HG03108 (cell line): ENCODE data around the gene ETV5.

Experiments
- ATAC-seq: cut with Tn5 transposase; IDR thresholded peaks from one replicate; pipeline ENCODE4 v1.9.1; 2021; ENCODE audit warnings: moderate library complexity; ENCODE audit not compliant: unreplicated experiment

Gene ETV5

GRCh38 chr3:186124592-186124991 is 15.7 kb upstream of the ETV5 start:
- no peak for ATAC-seq

GRCh38 chr3:186123012-186123411 is 14.1 kb upstream of the ETV5 start:
- no peak for ATAC-seq

GRCh38 chr3:186121968-186122367 is 13.1 kb upstream of the ETV5 start:
- ATAC-seq, result no peak

- no peak for ATAC-seq
Measured at GRCh38 chr3:186121278-186121677, 12.4 kb upstream of the ETV5 start.

- ATAC-seq, result no peak
Measured at GRCh38 chr3:186119499-186119898, 10.6 kb upstream of the ETV5 start.

- no peak for ATAC-seq
Measured at GRCh38 chr3:186118692-186119091, 9.8 kb upstream of the ETV5 start.

GRCh38 chr3:186117521-186118134 is 8.7 kb upstream of the ETV5 start:
- no peak for ATAC-seq

GRCh38 chr3:186115239-186115996 is 6.5 kb upstream of the ETV5 start:
- no peak for ATAC-seq

GRCh38 chr3:186110975-186111974 is 2.4 kb upstream of the ETV5 start:
- ATAC-seq, result no peak

- no peak for ATAC-seq
Measured at GRCh38 chr3:186109897-186110803, 1.3 kb upstream of the ETV5 start.

GRCh38 chr3:186108106-186108940 is 566 bp downstream of the ETV5 start:
- ATAC-seq, result no peak

GRCh38 chr3:186107215-186108105 is 1.4 kb downstream of the ETV5 start:
- peak; percentile 28 for ATAC-seq

GRCh38 chr3:186105543-186105942 is 3.3 kb downstream of the ETV5 start:
- no peak for ATAC-seq

GRCh38 chr3:186102687-186103086 is 6.2 kb downstream of the ETV5 start:
- no peak for ATAC-seq

GRCh38 chr3:186100398-186100797 is 8.5 kb downstream of the ETV5 start:
- ATAC-seq, result no peak

- ATAC-seq, result no peak
Measured at GRCh38 chr3:186099178-186099577, 9.7 kb downstream of the ETV5 start.

GRCh38 chr3:186098740-186099139 is 10.1 kb downstream of the ETV5 start:
- no peak for ATAC-seq

- no peak for ATAC-seq
Measured at GRCh38 chr3:186097663-186098451, 11.0 kb downstream of the ETV5 start.
